ENCODE measurements around the gene CALY.

Gene CALY

DNA sequence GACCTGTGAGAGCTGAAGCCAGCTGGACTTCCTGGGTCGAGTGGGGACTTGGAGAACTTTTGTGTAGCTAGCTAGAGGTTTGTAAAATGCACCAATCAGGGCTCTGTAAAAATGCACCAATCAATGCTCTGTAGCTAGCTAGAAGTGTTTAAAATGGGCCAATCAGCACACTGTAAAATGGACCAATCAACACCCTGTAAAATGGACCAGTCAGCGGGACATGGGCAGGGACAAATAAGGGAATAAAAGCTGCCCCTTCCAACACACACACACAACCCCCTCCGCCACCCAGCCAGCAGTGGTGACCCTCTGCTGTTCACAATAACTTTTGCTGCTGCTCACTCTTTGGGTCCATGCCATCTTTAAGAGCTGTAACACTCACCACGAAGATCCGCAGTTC is 20.8 kb downstream of the CALY start:
- DNase-seq (ENCODE audit: low read depth in 1 of 2, low spot score in 1 of 2) = no peak
- Histone ChIP-seq H3K27ac (replicated peaks) (no peak overlapping the region), H3K27me3 (ENCODE audit: insufficient read depth, poor library complexity, severe bottlenecking) (peaks cover 2% of the 10 kb centered on the region), H3K4me3 (replicated peaks; ENCODE audit: insufficient read depth, low read length) (no peak overlapping the region)
- TF ChIP-seq, protein P1, sequence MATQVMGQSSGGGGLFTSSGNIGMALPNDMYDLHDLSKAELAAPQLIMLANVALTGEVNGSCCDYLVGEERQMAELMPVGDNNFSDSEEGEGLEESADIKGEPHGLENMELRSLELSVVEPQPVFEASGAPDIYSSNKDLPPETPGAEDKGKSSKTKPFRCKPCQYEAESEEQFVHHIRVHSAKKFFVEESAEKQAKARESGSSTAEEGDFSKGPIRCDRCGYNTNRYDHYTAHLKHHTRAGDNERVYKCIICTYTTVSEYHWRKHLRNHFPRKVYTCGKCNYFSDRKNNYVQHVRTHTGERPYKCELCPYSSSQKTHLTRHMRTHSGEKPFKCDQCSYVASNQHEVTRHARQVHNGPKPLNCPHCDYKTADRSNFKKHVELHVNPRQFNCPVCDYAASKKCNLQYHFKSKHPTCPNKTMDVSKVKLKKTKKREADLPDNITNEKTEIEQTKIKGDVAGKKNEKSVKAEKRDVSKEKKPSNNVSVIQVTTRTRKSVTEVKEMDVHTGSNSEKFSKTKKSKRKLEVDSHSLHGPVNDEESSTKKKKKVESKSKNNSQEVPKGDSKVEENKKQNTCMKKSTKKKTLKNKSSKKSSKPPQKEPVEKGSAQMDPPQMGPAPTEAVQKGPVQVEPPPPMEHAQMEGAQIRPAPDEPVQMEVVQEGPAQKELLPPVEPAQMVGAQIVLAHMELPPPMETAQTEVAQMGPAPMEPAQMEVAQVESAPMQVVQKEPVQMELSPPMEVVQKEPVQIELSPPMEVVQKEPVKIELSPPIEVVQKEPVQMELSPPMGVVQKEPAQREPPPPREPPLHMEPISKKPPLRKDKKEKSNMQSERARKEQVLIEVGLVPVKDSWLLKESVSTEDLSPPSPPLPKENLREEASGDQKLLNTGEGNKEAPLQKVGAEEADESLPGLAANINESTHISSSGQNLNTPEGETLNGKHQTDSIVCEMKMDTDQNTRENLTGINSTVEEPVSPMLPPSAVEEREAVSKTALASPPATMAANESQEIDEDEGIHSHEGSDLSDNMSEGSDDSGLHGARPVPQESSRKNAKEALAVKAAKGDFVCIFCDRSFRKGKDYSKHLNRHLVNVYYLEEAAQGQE (IDR thresholded peaks at IDR 0.05; ENCODE audit: insufficient replicate concordance, low read depth) = no peak
- TF ChIP-seq GABPA (IDR thresholded peaks at IDR 0.05; ENCODE audit: low read depth) = no peak
- TF ChIP-seq, protein P2, sequence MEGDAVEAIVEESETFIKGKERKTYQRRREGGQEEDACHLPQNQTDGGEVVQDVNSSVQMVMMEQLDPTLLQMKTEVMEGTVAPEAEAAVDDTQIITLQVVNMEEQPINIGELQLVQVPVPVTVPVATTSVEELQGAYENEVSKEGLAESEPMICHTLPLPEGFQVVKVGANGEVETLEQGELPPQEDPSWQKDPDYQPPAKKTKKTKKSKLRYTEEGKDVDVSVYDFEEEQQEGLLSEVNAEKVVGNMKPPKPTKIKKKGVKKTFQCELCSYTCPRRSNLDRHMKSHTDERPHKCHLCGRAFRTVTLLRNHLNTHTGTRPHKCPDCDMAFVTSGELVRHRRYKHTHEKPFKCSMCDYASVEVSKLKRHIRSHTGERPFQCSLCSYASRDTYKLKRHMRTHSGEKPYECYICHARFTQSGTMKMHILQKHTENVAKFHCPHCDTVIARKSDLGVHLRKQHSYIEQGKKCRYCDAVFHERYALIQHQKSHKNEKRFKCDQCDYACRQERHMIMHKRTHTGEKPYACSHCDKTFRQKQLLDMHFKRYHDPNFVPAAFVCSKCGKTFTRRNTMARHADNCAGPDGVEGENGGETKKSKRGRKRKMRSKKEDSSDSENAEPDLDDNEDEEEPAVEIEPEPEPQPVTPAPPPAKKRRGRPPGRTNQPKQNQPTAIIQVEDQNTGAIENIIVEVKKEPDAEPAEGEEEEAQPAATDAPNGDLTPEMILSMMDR (IDR thresholded peaks at IDR 0.05; ENCODE audit: insufficient read depth, low read length) = no peak
- TF ChIP-seq POLR2AphosphoS5 (IDR thresholded peaks at IDR 0.05; ENCODE audit: low read depth) = no peak
- no peak for TF ChIP-seq SPI1 (IDR thresholded peaks at IDR 0.05; ENCODE audit: borderline replicate concordance, low read depth)

DNA sequence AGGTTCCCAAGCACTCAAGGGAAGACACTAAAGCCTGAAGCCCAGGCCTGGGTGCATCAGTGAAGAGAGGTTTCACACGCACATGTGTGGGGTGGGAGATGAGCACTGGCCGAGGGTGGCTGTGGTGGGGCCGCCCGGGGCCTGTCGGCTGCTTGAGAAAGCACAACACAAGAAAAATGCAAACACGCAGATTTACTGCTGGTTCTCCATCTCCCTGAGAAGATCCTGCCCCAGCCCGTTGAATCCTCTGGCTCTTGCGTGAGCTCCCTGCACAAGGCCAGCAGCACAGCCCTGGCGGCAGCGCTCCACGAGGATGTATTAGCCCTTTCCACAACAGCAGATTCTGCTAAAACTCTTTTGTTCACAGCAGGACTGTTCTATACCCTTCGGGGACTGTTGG is 21.8 kb downstream of the CALY start:
- no peak overlapping the region for H3K4me3 ChIP-seq (replicated peaks; ENCODE audit: insufficient read depth, low read length)
- no peak overlapping the region for H3K27ac ChIP-seq (replicated peaks)
- peaks cover under 1% of the 10 kb centered on the region for H3K27me3 ChIP-seq (ENCODE audit: insufficient read depth, poor library complexity, severe bottlenecking)
- TF ChIP-seq SPI1 (IDR thresholded peaks at IDR 0.05; ENCODE audit: borderline replicate concordance, low read depth) = no peak
- TF ChIP-seq POLR2AphosphoS5 (IDR thresholded peaks at IDR 0.05; ENCODE audit: low read depth) = no peak
- TF ChIP-seq GABPA (IDR thresholded peaks at IDR 0.05; ENCODE audit: low read depth) = no peak
- TF ChIP-seq, protein P2 (IDR thresholded peaks at IDR 0.05; ENCODE audit: insufficient read depth, low read length) = no peak
- TF ChIP-seq, protein P1 (IDR thresholded peaks at IDR 0.05; ENCODE audit: insufficient replicate concordance, low read depth) = no peak
- no peak for DNase-seq (ENCODE audit: low read depth in 1 of 2, low spot score in 1 of 2)

DNA sequence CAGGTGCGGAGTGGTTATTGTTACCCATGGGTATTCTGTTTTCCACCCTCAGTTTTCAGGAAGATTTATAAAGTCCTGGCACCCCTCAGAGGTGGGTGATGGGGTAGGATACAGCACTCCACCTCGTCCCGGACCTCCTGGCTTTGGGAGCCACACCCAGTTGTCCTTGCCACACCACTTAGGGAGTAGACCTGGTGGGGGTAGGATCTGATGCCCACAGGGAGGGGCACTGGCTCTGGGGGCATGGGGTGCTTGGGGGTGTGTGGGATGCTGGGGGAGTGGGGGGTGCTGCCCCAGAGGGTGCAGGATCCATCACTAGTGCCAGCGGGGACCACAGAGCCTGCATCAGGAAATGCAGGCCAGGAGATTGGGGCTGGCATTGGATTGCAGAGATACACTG is 23.5 kb downstream of the CALY start:
- no peaks in the 10 kb centered on the region for H3K27me3 ChIP-seq (ENCODE audit: insufficient read depth, poor library complexity, severe bottlenecking)
- H3K4me3 ChIP-seq (replicated peaks; ENCODE audit: insufficient read depth, low read length) = no peak overlapping the region
- no peak for DNase-seq (ENCODE audit: low read depth in 1 of 2, low spot score in 1 of 2)
- no peak overlapping the region for H3K27ac ChIP-seq (replicated peaks)
- no peak for TF ChIP-seq GABPA (IDR thresholded peaks at IDR 0.05; ENCODE audit: low read depth)
- TF ChIP-seq, protein P2 (IDR thresholded peaks at IDR 0.05; ENCODE audit: insufficient read depth, low read length) = no peak

DNA sequence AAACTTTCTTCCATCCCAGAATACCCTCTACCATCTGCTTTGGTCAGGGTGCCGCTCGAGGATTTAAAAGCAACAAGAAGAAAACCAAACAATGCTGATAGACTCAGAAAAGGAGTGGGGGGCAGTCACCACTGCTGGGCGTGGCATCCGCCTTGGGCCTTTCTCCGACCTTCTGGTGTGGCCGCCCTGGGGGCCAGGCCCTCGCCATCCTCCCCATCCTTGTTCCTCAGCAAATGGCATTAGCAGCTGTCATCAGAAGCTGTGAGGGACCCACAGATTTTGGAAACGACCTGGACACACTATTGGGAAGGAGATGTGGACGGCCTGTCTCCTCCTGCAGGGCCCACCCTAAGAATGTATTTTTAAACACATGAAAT is 23.9 kb downstream of the CALY start:
- H3K27me3 ChIP-seq (ENCODE audit: insufficient read depth, poor library complexity, severe bottlenecking) = no peaks in the 10 kb centered on the region

More for the DNA sequence above, 23.9 kb downstream of the CALY start:
- TF ChIP-seq POLR2AphosphoS5 (IDR thresholded peaks at IDR 0.05; ENCODE audit: low read depth) (0 out of 2 replicates have a peak, but pooled peaks have one; percentile 2), SPI1 (IDR thresholded peaks at IDR 0.05; ENCODE audit: borderline replicate concordance, low read depth) (no peak)
- TF ChIP-seq, protein P1 (IDR thresholded peaks at IDR 0.05; ENCODE audit: insufficient replicate concordance, low read depth) = no peak
- TF ChIP-seq, protein P2 (IDR thresholded peaks at IDR 0.05; ENCODE audit: insufficient read depth, low read length) = no peak
- Histone ChIP-seq H3K4me3 (replicated peaks; ENCODE audit: insufficient read depth, low read length) (no peak overlapping the region), H3K27ac (replicated peaks) (no peak overlapping the region)
- DNase-seq (ENCODE audit: low read depth in 1 of 2, low spot score in 1 of 2) = no peak
